K562 (cell line): ENCODE data around the gene SPON1. TPM values are rescaled to one million over a fixed set of nuclear protein-coding genes. Genes with fewer than 3 reads are reported as not detected.
A peak's percentile ranks its signal among the peaks of the same experiment; 100 is the strongest.

ENCODE experiments used
- ATAC-seq: fragments of 200-7000 bp; cut with Tn5 transposase; 3 replicates; pipeline ENCODE4 v1.9.1; 2020; ENCODE audit warnings: moderate library complexity
- BruUV-seq: library from RNA; stranded (reverse); fragments of 400-500 nt; replicated peaks from 2 replicates; lab custom pipeline; 2021; lab: Mats Ljungman, UMichigan
- CTCF ChIA-PET: fragments of 300-600 bp; formaldehyde crosslinking; extraction: SDS; loops from one replicate; lab custom pipeline; 2021; ENCODE audit warnings: low intra/inter-chr PET ratio; lab: Yijun Ruan, JAX
- POLR2A ChIA-PET: fragments of 300-600, 350-650 bp; sonication (Branson Sonifier 250); formaldehyde crosslinking; extraction: SDS; loops from one replicate; lab custom pipeline; 2021; ENCODE audit warnings: antibody characterized with exemption, inconsistent platforms; lab: Yijun Ruan, JAX
- DNase-seq, 4 experiments: peaks; one replicate each; pipeline versions ENCODE4 v3.0.0 to v3.0.0-alpha.2; 2011 to 2018; ENCODE audit warnings: low spot score in 3 of 4, mixed read lengths in 3 of 4; ENCODE audit errors: extremely low read depth in 1 of 4
- FAIRE-seq: peaks from 2 replicates; lab custom pipeline; 2011; peaks lifted over from hg19 to GRCh38; lab: Jason Lieb, UNC
- H2AFZ ChIP-seq: 2 replicates; pipeline ENCODE4 v1.6.0; 2011; ENCODE audit warnings: low read depth, low read length, control low read depth, inconsistent platforms
- H3K27ac ChIP-seq: fragments of 200-600 bp; 3 replicates; pipeline ENCODE4 v1.8.0; 2011; ENCODE audit warnings: low read depth, mild to moderate bottlenecking, control low read depth, inconsistent platforms, low read length, moderate library complexity, mixed read lengths; ENCODE audit errors: extremely low read depth
- H3K27me3 ChIP-seq, 2 experiments: fragments of 300-600 bp in 1 of 2; 2 replicates in 1 of 2; 3 replicates in 1 of 2; pipeline versions ENCODE4 v1.6.0 to v1.8.0; 2011; ENCODE audit warnings: inconsistent platforms in 2 of 2, low read length in 2 of 2, mild to moderate bottlenecking in 1 of 2, mixed read lengths in 1 of 2, moderate library complexity in 1 of 2; ENCODE audit not compliant: control insufficient read depth in 2 of 2, insufficient read depth in 2 of 2
- H3K36me3 ChIP-seq: fragments of 300-600 bp; 3 replicates; pipeline ENCODE4 v1.8.0; 2011; ENCODE audit warnings: mild to moderate bottlenecking, low read length, inconsistent platforms; ENCODE audit not compliant: control insufficient read depth, insufficient read depth
- H3K4me1 ChIP-seq, 2 experiments: fragments of 200-600 bp in 1 of 2; replicated peaks in 1 of 2; 2 replicates in 1 of 2; 3 replicates in 1 of 2; pipeline versions ENCODE4 v1.5.1 to v1.8.0; 2011; ENCODE audit warnings: inconsistent platforms in 2 of 2, low read length in 2 of 2, mild to moderate bottlenecking in 1 of 2, mixed read lengths in 1 of 2, moderate library complexity in 1 of 2; ENCODE audit not compliant: control insufficient read depth in 2 of 2, insufficient read depth in 2 of 2
- H3K4me2 ChIP-seq: 2 replicates; pipeline ENCODE4 v1.6.1; 2011; ENCODE audit warnings: low read length, control low read depth, inconsistent platforms, mixed read lengths; ENCODE audit not compliant: insufficient read depth
- H3K4me3 ChIP-seq: fragments of 200-600 bp; sonication (generic), shearing (Covaris generic); 2 replicates; pipeline ENCODE4 v1.5.1; 2016; ENCODE audit warnings: control low read depth, inconsistent platforms
- H3K79me2 ChIP-seq: fragments of 200-600 bp; 3 replicates; pipeline ENCODE4 v1.8.0; 2011; ENCODE audit warnings: low read length, inconsistent platforms; ENCODE audit not compliant: control insufficient read depth, insufficient read depth
- H3K9ac ChIP-seq, 2 experiments: 2 replicates each; pipeline versions ENCODE4 v1.6.0 to v1.6.1; 2011; ENCODE audit warnings: low read depth in 2 of 2, low read length in 2 of 2, control low read depth in 1 of 2, inconsistent platforms in 1 of 2, mild to moderate bottlenecking in 1 of 2, mixed read lengths in 1 of 2; ENCODE audit not compliant: insufficient read depth in 1 of 2
- H3K9me1 ChIP-seq: one replicate; pipeline ENCODE4 v1.6.0; 2011; ENCODE audit warnings: inconsistent platforms, mild to moderate bottlenecking, low read length, moderate library complexity; ENCODE audit not compliant: control insufficient read depth, insufficient read depth
- H3K9me3 ChIP-seq: replicated peaks from 2 replicates; pipeline ENCODE4 v1.5.1; 2011; ENCODE audit warnings: low read depth, low read length, inconsistent platforms; ENCODE audit not compliant: control insufficient read depth, insufficient read depth
- H4K20me1 ChIP-seq: replicated peaks from 2 replicates; pipeline ENCODE4 v1.6.1; 2011; ENCODE audit warnings: low read length, inconsistent platforms, mixed read lengths; ENCODE audit not compliant: control insufficient read depth, insufficient read depth
- CBX8 ChIP-seq: fragments of 200-600 bp; sonication (generic); IDR thresholded peaks from 2 replicates; pipeline ENCODE4 v1.6.1; 2012; ENCODE audit warnings: borderline replicate concordance, mixed run types, low read depth, mild to moderate bottlenecking, moderate library complexity, mixed read lengths, low read length, control low read depth, inconsistent platforms; ENCODE audit not compliant: poor library complexity, severe bottlenecking; ENCODE audit errors: extremely low read depth
- CTBP1 ChIP-seq: fragments of 450-650 bp; IDR thresholded peaks from 2 replicates; pipeline ENCODE4 v1.6.1; 2016; ENCODE audit warnings: borderline replicate concordance
- EGR1 ChIP-seq: fragments of 450-650 bp; conservative IDR thresholded peaks from 2 replicates; pipeline ENCODE4 v1.6.1; 2017; ENCODE audit warnings: mild to moderate bottlenecking
- EWSR1 ChIP-seq: fragments of 450-650 bp; IDR thresholded peaks from 2 replicates; pipeline ENCODE4 v1.6.1; 2018; ENCODE audit warnings: borderline replicate concordance, mild to moderate bottlenecking, low read depth, moderate library complexity; ENCODE audit not compliant: partially characterized antibody
- HDAC1 ChIP-seq, 2 experiments: fragments of 450-650 bp; IDR thresholded peaks; 2 replicates each; pipeline ENCODE4 v1.6.1; 2016 to 2017; ENCODE audit warnings: inconsistent platforms in 1 of 2, mild to moderate bottlenecking in 1 of 2, moderate library complexity in 1 of 2
- KDM1A ChIP-seq, 2 experiments: fragments of 450-650 bp; IDR thresholded peaks; 2 replicates each; pipeline ENCODE4 v1.6.1; 2016; ENCODE audit warnings: mild to moderate bottlenecking in 2 of 2
- MECOM ChIP-seq: fragments of 250-450 bp; sonication (Bioruptor Pico); IDR thresholded peaks from 2 replicates; pipeline ENCODE4 v1.8.0; 2022; ENCODE audit warnings: inconsistent platforms
- NRF1 ChIP-seq, 2 experiments: fragments of 450-650 bp; IDR thresholded peaks in 1 of 2; conservative IDR thresholded peaks in 1 of 2; 2 replicates each; pipeline ENCODE4 v1.6.1; 2014; ENCODE audit warnings: mild to moderate bottlenecking in 2 of 2
- RCOR1 ChIP-seq, 2 experiments: IDR thresholded peaks; 2 replicates each; pipeline ENCODE4 v1.6.1; 2012; ENCODE audit warnings: low read depth in 2 of 2, low read length in 2 of 2, borderline replicate concordance in 1 of 2, improper control_type of control experiment in 1 of 2
- RREB1 ChIP-seq: fragments of 250-450 bp; sonication (Bioruptor Pico); IDR thresholded peaks from 2 replicates; pipeline ENCODE4 v1.4.0; 2020
- ZSCAN32 ChIP-seq: fragments of 450-650 bp; formaldehyde crosslinking; IDR thresholded peaks from 2 replicates; pipeline ENCODE4 v1.4.0; 2020; ENCODE audit warnings: mild to moderate bottlenecking, moderate library complexity
- WGBS: fragments of 100-300 bp; shearing (Covaris generic); methylation state at CpG from one replicate; pipeline ENCODE4 v1.1.6; 2016; ENCODE audit warnings: low coverage, mixed read lengths; ENCODE audit not compliant: insufficient coverage; ENCODE audit errors: missing lambda C conversion rate; 5-methylcytosine and 5-hydroxymethylcytosine counted together
- in situ Hi-C: fragments of 300-500 bp; cut with MboI; formaldehyde crosslinking; loops from 4 replicates; pipeline ENCODE4 v1.15.0; 2018; ENCODE audit warnings: inconsistent platforms, mixed read lengths
- intact Hi-C: fragments of 100-400 bp; cut with micrococcal nuclease; formaldehyde crosslinking; loops from 2 replicates; pipeline ENCODE4 v1.14.2; 2022
- polyA plus RNA-seq, 8 experiments: library from polyadenylated mRNA; depleted of rRNA in 4 of 8; stranded (reverse) in 5 of 8; unstranded in 3 of 8; fragments of >200 nt; fragmentation: Nextera tagmentation in 2 of 8; fragmentation: Illumina TruSeq in 1 of 8; extraction: Ambion mirVana in 2 of 8; extraction: Trizol in 1 of 8; gene quantifications; 2 replicates each; pipeline versions ENCODE4 v1.2.1 to v1.2.3, GENCODE V29; 2011 to 2014; ENCODE audit warnings: inconsistent platforms in 1 of 8, missing spikeins in 1 of 8
- total RNA-seq, 7 experiments: library from RNA; depleted of rRNA in 6 of 7; stranded (reverse); fragments of >200 nt in 6 of 7; fragmentation: Illumina TruSeq in 2 of 7; extraction: Trizol in 2 of 7; gene quantifications; 2 replicates each; pipeline versions ENCODE4 v1.2.1 to v1.2.3, GENCODE V29; 2011 to 2021; ENCODE audit warnings: low replicate concordance in 1 of 7
- TF ChIP-seq, protein P1 (sequence below), 3 experiments: IDR thresholded peaks in 2 of 3; conservative IDR thresholded peaks in 1 of 3; 2 replicates each; pipeline ENCODE4 v1.5.1; 2011 to 2012; ENCODE audit warnings: low read length in 3 of 3, mild to moderate bottlenecking in 3 of 3, control low read depth in 2 of 3, improper control_type of control experiment in 1 of 3, inconsistent platforms in 1 of 3, low read depth in 1 of 3, mixed read lengths in 1 of 3, moderate library complexity in 1 of 3; ENCODE audit not compliant: insufficient read depth in 2 of 3
- TF ChIP-seq, protein P2 (sequence below): sonication (generic); formaldehyde crosslinking; IDR thresholded peaks from 2 replicates; pipeline ENCODE4 v1.5.0; 2020; ENCODE audit warnings: missing genetic modification reagents

SPON1 gene
- total and polyA plus RNA-seq, 9 of the 15 experiments (the other 6 are each of a cell fraction or from before 2014, with no cell fraction given), result 0.04 to 0.06 TPM; not detected in 7

- H3K27me3 ChIP-seq, result peaks cover 0 to 9% of the 10 kb centered on the region in 2 experiments; a peak in 1 of 5 replicates
- no peaks in the 10 kb centered on the region for H3K9me1 ChIP-seq
- no peak overlapping the region for H3K4me2 ChIP-seq
- H3K4me3 ChIP-seq, result no peak overlapping the region
- peak in 1 of 4 experiments; percentile 8 for DNase-seq
- H3K4me1 ChIP-seq, result peaks cover 0 to 9% of the 10 kb centered on the region in 2 experiments; a peak in 2 of 5 replicates
- H4K20me1 ChIP-seq, result no peaks in the 10 kb centered on the region
- WGBS, result 0% methylated on average over 2 of the region's 3 CpGs
- H3K79me2 ChIP-seq, result no peaks in the 10 kb centered on the region
- no peak overlapping the region for H3K27ac ChIP-seq
- POLR2A ChIA-PET, result interaction anchor here (0.7 kb wide), 1 partner anchor 66 kb away, joined by 3 read pairs; no protein-coding TSS in a partner anchor
- H3K36me3 ChIP-seq, result no peaks in the 10 kb centered on the region
- in situ Hi-C loops (no loop called here), intact Hi-C loops (no loop called here)
- H3K9ac ChIP-seq, result no peak overlapping the region
- H2AFZ ChIP-seq, result no peak overlapping the region
- CTCF ChIA-PET, result no interaction called here
- H3K9me3 ChIP-seq, result no peaks in the 10 kb centered on the region
- peak; percentile 34; the same call in 1 of the 3 replicates for ATAC-seq
- FAIRE-seq, result no peak
- BruUV-seq, result no TSS peak
- TF ChIP-seq EGR1 (peak; percentile 56), ZSCAN32 (CRISPR knock-in tag) (no peak), CTBP1 (peak; percentile 91), EWSR1 (no peak), MECOM (0 out of 2 replicates have a peak, but pooled peaks have one; percentile 26), RREB1 (peak; percentile 93), HDAC1 (IDR thresholded peaks at IDR 0.05) (0 out of 4 replicates have a peak, but pooled peaks of 1 of the 2 experiments have one; percentile 35), KDM1A (IDR thresholded peaks at IDR 0.05) (peak in 1 of 2 experiments; percentile 74; a peak in 2 of 4 replicates), RCOR1 (IDR thresholded peaks at IDR 0.05; ENCODE audit: borderline replicate concordance in 1 of 2, low read depth in 2 of 2, low read length in 2 of 2) (peak in 1 of 2 experiments; percentile 94; a peak in 2 of 4 replicates), NRF1 (conservative IDR thresholded peaks at IDR 0.05 in 1 of 2, IDR thresholded peaks at IDR 0.05 in 1 of 2) (peak; percentile 56 to 63), CBX8 (no peak)
- TF ChIP-seq, protein P1, sequence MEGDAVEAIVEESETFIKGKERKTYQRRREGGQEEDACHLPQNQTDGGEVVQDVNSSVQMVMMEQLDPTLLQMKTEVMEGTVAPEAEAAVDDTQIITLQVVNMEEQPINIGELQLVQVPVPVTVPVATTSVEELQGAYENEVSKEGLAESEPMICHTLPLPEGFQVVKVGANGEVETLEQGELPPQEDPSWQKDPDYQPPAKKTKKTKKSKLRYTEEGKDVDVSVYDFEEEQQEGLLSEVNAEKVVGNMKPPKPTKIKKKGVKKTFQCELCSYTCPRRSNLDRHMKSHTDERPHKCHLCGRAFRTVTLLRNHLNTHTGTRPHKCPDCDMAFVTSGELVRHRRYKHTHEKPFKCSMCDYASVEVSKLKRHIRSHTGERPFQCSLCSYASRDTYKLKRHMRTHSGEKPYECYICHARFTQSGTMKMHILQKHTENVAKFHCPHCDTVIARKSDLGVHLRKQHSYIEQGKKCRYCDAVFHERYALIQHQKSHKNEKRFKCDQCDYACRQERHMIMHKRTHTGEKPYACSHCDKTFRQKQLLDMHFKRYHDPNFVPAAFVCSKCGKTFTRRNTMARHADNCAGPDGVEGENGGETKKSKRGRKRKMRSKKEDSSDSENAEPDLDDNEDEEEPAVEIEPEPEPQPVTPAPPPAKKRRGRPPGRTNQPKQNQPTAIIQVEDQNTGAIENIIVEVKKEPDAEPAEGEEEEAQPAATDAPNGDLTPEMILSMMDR (IDR thresholded peaks at IDR 0.05 in 2 of 3, conservative IDR thresholded peaks at IDR 0.05 in 1 of 3; ENCODE audit: insufficient read depth in 2 of 3, low read depth in 1 of 3, low read length in 3 of 3), result no peak
- TF ChIP-seq, protein P2, sequence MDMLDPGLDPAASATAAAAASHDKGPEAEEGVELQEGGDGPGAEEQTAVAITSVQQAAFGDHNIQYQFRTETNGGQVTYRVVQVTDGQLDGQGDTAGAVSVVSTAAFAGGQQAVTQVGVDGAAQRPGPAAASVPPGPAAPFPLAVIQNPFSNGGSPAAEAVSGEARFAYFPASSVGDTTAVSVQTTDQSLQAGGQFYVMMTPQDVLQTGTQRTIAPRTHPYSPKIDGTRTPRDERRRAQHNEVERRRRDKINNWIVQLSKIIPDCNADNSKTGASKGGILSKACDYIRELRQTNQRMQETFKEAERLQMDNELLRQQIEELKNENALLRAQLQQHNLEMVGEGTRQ (CRISPR knock-in tag), result no peak
These were observed 132.0 kb downstream of the SPON1 start for GRCh38 chr11:14094481-14095037.
